Urinary bladder (tissue), 2 donors: ENCODE data around the gene ABLIM3. TPM values are rescaled to one million over a fixed set of nuclear protein-coding genes. Genes with fewer than 3 reads are reported as not detected.

Experiments
- polyA plus RNA-seq: library from polyadenylated mRNA; stranded (reverse); fragments of 200-250 nt; gene quantifications from one replicate; pipeline ENCODE4 v1.2.3, GENCODE V29; 2013
- total RNA-seq: library from RNA; depleted of rRNA; stranded (reverse); fragments of >200 nt; gene quantifications from one replicate; pipeline ENCODE4 v1.2.3, GENCODE V29; 2014
- donor health status: healthy.

The ABLIM3 gene
- total and polyA plus RNA-seq, 2 donors, result 9.8 to 14.4 TPM

Other genes with a start within 250 kb of the ABLIM3 start
- 15.1 TPM for gene SH3TC2, start 78.4 kb upstream of the ABLIM3 start, total RNA-seq
- gene SH3TC2, start 78.4 kb upstream of the ABLIM3 start, polyA plus RNA-seq, result 0.99 TPM
- gene AFAP1L1, start 130.4 kb downstream of the ABLIM3 start, total RNA-seq, result 27.9 TPM
- 6.3 TPM for gene AFAP1L1, start 130.4 kb downstream of the ABLIM3 start, polyA plus RNA-seq
- gene GRPEL2, start 204.0 kb downstream of the ABLIM3 start, total RNA-seq, result 17.6 TPM
- gene GRPEL2, start 204.0 kb downstream of the ABLIM3 start, polyA plus RNA-seq, result 5.1 TPM
- 8.1 TPM for gene PCYOX1L, start 216.6 kb downstream of the ABLIM3 start, total RNA-seq
- gene PCYOX1L, start 216.6 kb downstream of the ABLIM3 start, polyA plus RNA-seq, result 7.8 TPM
- gene IL17B, start 237.8 kb downstream of the ABLIM3 start, total RNA-seq, result 8.9 TPM
- 3.7 TPM for gene IL17B, start 237.8 kb downstream of the ABLIM3 start, polyA plus RNA-seq